22Rv1 (cell line): ENCODE data around the gene LRRC18.

Experiments
- H3K27ac ChIP-seq: fragments of 450-650 bp; 2 replicates; pipeline ENCODE4 v1.5.1; 2017
- ZFX ChIP-seq: fragments of 450-650 bp; IDR thresholded peaks from 2 replicates; pipeline ENCODE4 v1.6.1; 2017; ENCODE audit warnings: antibody characterized with exemption, borderline replicate concordance
- TF ChIP-seq, protein P1 (sequence below): fragments of 450-650 bp; IDR thresholded peaks from 2 replicates; pipeline ENCODE4 v1.5.1; 2017; ENCODE audit warnings: mild to moderate bottlenecking

Gene LRRC18

DNA sequence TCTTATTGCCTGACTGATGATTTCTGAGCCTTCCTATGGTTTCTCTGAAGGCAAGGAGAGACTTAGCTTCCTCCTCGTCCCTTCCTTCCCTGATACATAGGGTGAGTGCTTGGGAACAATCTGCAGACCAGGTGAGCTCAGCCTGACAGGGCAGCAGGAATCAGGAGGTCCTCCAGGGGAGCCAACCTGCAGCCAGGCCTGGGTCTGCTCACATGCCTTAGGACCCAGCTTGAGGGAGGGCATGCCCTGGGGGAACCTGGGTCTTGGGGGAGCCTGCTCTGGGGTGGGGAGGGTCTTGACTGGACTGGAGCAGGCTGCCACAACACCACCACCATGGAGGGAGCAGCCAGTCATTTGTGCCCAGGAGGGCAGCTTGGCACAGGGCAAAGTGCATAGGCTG lies 57.7 kb downstream of the LRRC18 start:
- H3K27ac ChIP-seq = no peak overlapping the region
- TF ChIP-seq, protein P1, sequence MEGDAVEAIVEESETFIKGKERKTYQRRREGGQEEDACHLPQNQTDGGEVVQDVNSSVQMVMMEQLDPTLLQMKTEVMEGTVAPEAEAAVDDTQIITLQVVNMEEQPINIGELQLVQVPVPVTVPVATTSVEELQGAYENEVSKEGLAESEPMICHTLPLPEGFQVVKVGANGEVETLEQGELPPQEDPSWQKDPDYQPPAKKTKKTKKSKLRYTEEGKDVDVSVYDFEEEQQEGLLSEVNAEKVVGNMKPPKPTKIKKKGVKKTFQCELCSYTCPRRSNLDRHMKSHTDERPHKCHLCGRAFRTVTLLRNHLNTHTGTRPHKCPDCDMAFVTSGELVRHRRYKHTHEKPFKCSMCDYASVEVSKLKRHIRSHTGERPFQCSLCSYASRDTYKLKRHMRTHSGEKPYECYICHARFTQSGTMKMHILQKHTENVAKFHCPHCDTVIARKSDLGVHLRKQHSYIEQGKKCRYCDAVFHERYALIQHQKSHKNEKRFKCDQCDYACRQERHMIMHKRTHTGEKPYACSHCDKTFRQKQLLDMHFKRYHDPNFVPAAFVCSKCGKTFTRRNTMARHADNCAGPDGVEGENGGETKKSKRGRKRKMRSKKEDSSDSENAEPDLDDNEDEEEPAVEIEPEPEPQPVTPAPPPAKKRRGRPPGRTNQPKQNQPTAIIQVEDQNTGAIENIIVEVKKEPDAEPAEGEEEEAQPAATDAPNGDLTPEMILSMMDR = no peak
- TF ChIP-seq ZFX = no peak

DNA sequence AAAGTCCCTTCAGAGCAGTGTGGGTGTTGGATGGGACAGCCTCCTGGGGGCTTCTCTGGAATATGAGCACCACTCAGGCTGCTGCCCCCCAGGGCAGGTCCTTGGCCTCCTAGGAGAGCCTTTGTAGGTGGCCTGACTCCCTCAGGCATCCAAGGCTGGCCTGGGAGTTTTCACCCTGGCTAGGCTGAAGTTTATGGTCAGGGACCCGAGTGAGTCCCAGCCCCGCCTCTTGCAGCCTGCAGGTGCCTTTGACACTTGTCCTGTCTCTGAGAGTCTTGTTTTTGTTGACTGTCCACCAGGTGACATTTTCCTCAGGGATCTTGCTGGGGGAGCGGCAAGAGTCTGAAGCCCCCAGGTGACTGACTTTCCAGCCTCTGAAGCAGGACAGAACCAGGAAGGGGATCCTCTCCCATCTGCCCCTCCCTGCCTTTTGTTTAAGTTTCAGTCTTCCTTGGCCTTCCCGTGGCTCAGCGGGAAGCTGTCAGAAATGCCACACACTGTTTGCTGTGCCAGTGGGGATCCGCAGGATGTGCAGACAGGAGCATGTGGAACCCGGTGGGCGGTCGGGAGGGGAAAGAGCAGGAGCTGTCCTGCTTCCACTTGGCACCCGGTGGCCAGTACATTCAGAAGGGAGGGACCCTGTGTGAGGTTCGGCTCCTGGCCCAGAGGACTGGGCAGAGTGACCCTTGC lies 59.5 kb downstream of the LRRC18 start:
- H3K27ac ChIP-seq = no peak overlapping the region
- TF ChIP-seq, protein P1 = no peak
- TF ChIP-seq ZFX = no peak

DNA sequence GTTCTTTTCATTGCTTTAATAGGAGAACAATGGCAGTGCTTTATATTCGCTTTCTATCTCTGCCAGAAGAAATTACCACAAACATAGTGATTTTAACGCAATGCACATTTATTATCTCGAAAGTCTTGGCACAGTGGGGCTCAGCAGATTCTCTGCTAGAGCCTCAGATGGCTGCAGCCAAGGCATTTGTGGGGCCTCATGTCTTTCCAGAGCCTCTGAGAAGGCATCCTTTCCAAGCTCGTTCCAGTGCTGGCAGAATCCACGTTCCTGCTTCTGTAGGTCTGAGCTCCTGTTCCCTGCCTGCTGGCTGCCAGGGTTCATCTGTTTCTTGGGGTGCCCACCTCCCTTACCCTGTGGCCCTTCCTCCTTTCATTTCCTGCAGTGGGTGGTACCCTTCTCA lies 60.2 kb downstream of the LRRC18 start:
- no peak for TF ChIP-seq ZFX
- TF ChIP-seq, protein P1 = no peak
- H3K27ac ChIP-seq = no peak overlapping the region

DNA sequence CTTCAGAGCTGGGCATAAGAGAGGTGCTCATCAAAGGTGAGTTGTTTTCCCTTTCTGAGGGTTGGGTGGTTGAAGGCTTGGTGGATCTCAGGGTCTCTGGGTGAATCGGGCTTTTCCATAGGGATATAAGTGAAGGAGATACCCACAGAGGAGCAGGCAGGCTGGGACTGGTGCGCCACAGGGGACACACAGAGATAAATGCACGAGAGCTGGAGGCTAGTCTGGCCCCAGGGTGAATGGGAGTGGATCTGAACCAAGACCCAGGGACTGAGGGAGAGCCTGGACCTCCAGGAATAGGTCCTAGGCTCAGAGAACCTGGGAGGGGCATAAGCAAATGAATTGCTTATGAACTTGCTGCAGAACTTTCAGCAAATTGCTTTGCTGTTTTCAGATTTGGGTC lies 61.5 kb downstream of the LRRC18 start:
- no peak for TF ChIP-seq ZFX
- TF ChIP-seq, protein P1 = no peak
- no peak overlapping the region for H3K27ac ChIP-seq

DNA sequence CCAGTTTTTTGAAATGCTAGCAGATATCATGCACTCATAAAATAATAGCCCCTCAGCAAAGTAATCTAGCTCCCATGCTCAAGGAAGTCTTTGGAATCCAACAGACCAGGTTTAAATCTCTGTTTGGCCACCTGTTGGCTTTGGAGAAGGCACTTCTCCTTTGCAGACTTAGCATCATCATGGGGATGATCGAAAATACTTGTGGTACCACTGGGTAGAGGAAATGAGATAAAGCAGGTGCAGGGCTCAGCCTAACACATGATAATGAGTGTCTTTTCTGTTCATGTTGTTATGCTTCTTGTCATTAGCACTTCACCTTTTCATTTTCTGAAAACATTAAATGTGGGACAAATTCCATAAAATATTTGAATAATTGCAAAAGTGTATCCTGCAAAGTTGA lies 67.4 kb downstream of the LRRC18 start:
- TF ChIP-seq, protein P1 = no peak
- no peak for TF ChIP-seq ZFX
- H3K27ac ChIP-seq = no peak overlapping the region
